HEK293 (cell line): ENCODE results near the gene CHST8.

Experiments used
- CTCF ChIA-PET: fragments of 350-600 bp; formaldehyde crosslinking; extraction: SDS; loops from one replicate; lab custom pipeline; 2021; ENCODE audit warnings: antibody characterized with exemption; lab: Yijun Ruan, JAX
- POLR2A ChIA-PET: fragments of 300-600 bp; formaldehyde crosslinking; extraction: SDS; loops from one replicate; lab custom pipeline; 2020; ENCODE audit warnings: antibody characterized with exemption, inconsistent platforms; lab: Yijun Ruan, JAX
- H3K27ac ChIP-seq: fragments of 200-500 bp; sonication (Bioruptor generic); 2 replicates; pipeline ENCODE4 v1.5.1; 2014; ENCODE audit warnings: low read depth, low read length, control low read depth, inconsistent platforms; ENCODE audit errors: extremely low read depth
- H3K36me3 ChIP-seq, 2 experiments: fragments of 200-500 bp in 1 of 2; sonication (Bioruptor generic) in 1 of 2; 1 replicate in 1 of 2; 2 replicates in 1 of 2; pipeline ENCODE4 v1.5.1; 2014 to 2017; ENCODE audit warnings: inconsistent platforms in 2 of 2, low read length in 2 of 2; ENCODE audit not compliant: control insufficient read depth in 2 of 2, insufficient read depth in 1 of 2
- H3K4me1 ChIP-seq: fragments of 200-500 bp; sonication (Bioruptor generic); 2 replicates; pipeline ENCODE4 v1.5.1; 2014; ENCODE audit warnings: mild to moderate bottlenecking, low read length, inconsistent platforms; ENCODE audit not compliant: control insufficient read depth, insufficient read depth
- H3K4me3 ChIP-seq: 2 replicates; pipeline ENCODE4 v1.5.1; 2011; ENCODE audit warnings: low read depth, mild to moderate bottlenecking, control low read depth, low read length, moderate library complexity
- H3K9me3 ChIP-seq: fragments of 200-500 bp; sonication (Bioruptor generic); 2 replicates; pipeline ENCODE4 v1.5.1; 2014; ENCODE audit warnings: low read depth, low read length, inconsistent platforms; ENCODE audit not compliant: control insufficient read depth, insufficient read depth
- KLF9 ChIP-seq: fragments of 450-650 bp; formaldehyde crosslinking; IDR thresholded peaks from 2 replicates; pipeline ENCODE4 v1.5.1; 2016; ENCODE audit warnings: missing biosample characterization, missing genetic modification characterization, low read depth
- MEIS1 ChIP-seq: sonication (generic); formaldehyde crosslinking; IDR thresholded peaks from 2 replicates; pipeline ENCODE4 v1.8.1; 2022; ENCODE audit warnings: missing genetic modification reagents, mild to moderate bottlenecking, borderline replicate concordance
- REPIN1 ChIP-seq: fragments of 450-650 bp; formaldehyde crosslinking; IDR thresholded peaks from 2 replicates; pipeline ENCODE4 v1.5.1; 2017; ENCODE audit warnings: missing biosample characterization, missing genetic modification characterization, low read depth
- SP7 ChIP-seq: fragments of 450-650 bp; formaldehyde crosslinking; IDR thresholded peaks from 2 replicates; pipeline ENCODE4 v1.5.1; 2016; ENCODE audit warnings: missing biosample characterization, missing genetic modification characterization
- WT1 ChIP-seq: fragments of 450-650 bp; formaldehyde crosslinking; IDR thresholded peaks from 2 replicates; pipeline ENCODE4 v1.5.1; 2016; ENCODE audit warnings: missing biosample characterization, missing genetic modification characterization
- ZBTB21 ChIP-seq: fragments of 450-650 bp; formaldehyde crosslinking; IDR thresholded peaks from 2 replicates; pipeline ENCODE4 v1.5.1; 2017; ENCODE audit warnings: missing biosample characterization, missing genetic modification characterization
- ZFHX2 ChIP-seq: fragments of 450-650 bp; formaldehyde crosslinking; conservative IDR thresholded peaks from 2 replicates; pipeline ENCODE4 v1.5.1; 2016; ENCODE audit warnings: missing biosample characterization, missing genetic modification characterization
- ZFP3 ChIP-seq: fragments of 450-650 bp; formaldehyde crosslinking; IDR thresholded peaks from 2 replicates; pipeline ENCODE4 v1.5.1; 2016; ENCODE audit warnings: low read depth, missing biosample characterization, missing genetic modification characterization
- ZNF174 ChIP-seq: fragments of 450-650 bp; formaldehyde crosslinking; IDR thresholded peaks from 2 replicates; pipeline ENCODE4 v1.5.0; 2017; ENCODE audit warnings: missing biosample characterization, mild to moderate bottlenecking, missing genetic modification characterization
- ZNF292 ChIP-seq: fragments of 450-650 bp; formaldehyde crosslinking; IDR thresholded peaks from 2 replicates; pipeline ENCODE4 v1.5.1; 2016; ENCODE audit warnings: low read depth, missing biosample characterization, missing genetic modification characterization, borderline replicate concordance
- ZNF48 ChIP-seq: fragments of 450-650 bp; formaldehyde crosslinking; IDR thresholded peaks from 2 replicates; pipeline ENCODE4 v1.5.1; 2016; ENCODE audit warnings: missing biosample characterization, missing genetic modification characterization
- ZNF530 ChIP-seq: fragments of 450-650 bp; formaldehyde crosslinking; IDR thresholded peaks from 2 replicates; pipeline ENCODE4 v1.5.1; 2016; ENCODE audit warnings: low read depth, missing biosample characterization, missing genetic modification characterization
- ZNF624 ChIP-seq: fragments of 450-650 bp; formaldehyde crosslinking; IDR thresholded peaks from 2 replicates; pipeline ENCODE4 v1.5.1; 2017; ENCODE audit warnings: missing biosample characterization, missing genetic modification characterization
- ZNF629 ChIP-seq: fragments of 450-650 bp; formaldehyde crosslinking; IDR thresholded peaks from 2 replicates; pipeline ENCODE4 v1.5.1; 2017; ENCODE audit warnings: missing biosample characterization, missing genetic modification characterization
- ZNF658 ChIP-seq: fragments of 450-650 bp; formaldehyde crosslinking; IDR thresholded peaks from 2 replicates; pipeline ENCODE4; 2016; ENCODE audit warnings: missing biosample characterization, missing genetic modification characterization
- ZNF777 ChIP-seq: fragments of 450-650 bp; formaldehyde crosslinking; IDR thresholded peaks from 2 replicates; pipeline ENCODE4 v1.5.1; 2017; ENCODE audit warnings: missing biosample characterization, missing genetic modification characterization, borderline replicate concordance
- ZSCAN30 ChIP-seq: fragments of 450-650 bp; IDR thresholded peaks from 2 replicates; pipeline ENCODE4 v1.5.1; 2018; ENCODE audit warnings: missing biosample characterization, mild to moderate bottlenecking, missing genetic modification characterization, moderate library complexity
- TF ChIP-seq, protein P1 (sequence below): fragments of 450-650 bp; formaldehyde crosslinking; IDR thresholded peaks from 2 replicates; pipeline ENCODE4 v1.5.1; 2016; ENCODE audit warnings: missing biosample characterization, missing genetic modification characterization
- TF ChIP-seq, protein P2 (sequence below): fragments of 450-650 bp; formaldehyde crosslinking; IDR thresholded peaks from 2 replicates; pipeline ENCODE4 v1.5.1; 2017; ENCODE audit warnings: missing biosample characterization, missing genetic modification characterization
- TF ChIP-seq, protein P3 (sequence below): fragments of 450-650 bp; formaldehyde crosslinking; conservative IDR thresholded peaks from 2 replicates; pipeline ENCODE4 v1.5.1; 2016; ENCODE audit warnings: low read depth, missing biosample characterization, missing genetic modification characterization
- TF ChIP-seq, protein P4 (sequence below): fragments of 450-650 bp; formaldehyde crosslinking; IDR thresholded peaks from 2 replicates; pipeline ENCODE4 v1.5.1; 2016; ENCODE audit warnings: missing biosample characterization, missing genetic modification characterization, low read depth

The CHST8 gene

DNA sequence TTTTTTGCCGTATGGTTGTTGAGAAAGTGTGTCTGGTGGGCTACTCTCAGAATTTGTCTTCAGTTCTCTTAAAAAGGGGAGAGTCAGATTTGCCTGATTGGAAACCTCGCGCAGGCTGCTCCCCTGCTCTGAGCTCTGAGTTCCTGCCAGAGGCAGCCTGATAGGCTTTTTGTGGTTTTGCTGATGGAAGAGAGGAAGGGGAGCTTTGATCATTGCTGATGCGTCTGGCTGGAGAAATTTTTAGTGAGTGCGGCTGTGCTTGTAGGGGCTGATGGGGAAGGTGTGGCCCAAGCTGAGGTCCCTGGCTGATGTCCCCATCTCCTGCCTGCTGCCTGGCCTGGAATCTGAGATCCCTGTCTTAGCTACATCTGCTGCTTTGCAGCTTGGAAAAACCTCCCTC, 2.8 kb downstream of the CHST8 start (continued):
- TF ChIP-seq, protein P1, sequence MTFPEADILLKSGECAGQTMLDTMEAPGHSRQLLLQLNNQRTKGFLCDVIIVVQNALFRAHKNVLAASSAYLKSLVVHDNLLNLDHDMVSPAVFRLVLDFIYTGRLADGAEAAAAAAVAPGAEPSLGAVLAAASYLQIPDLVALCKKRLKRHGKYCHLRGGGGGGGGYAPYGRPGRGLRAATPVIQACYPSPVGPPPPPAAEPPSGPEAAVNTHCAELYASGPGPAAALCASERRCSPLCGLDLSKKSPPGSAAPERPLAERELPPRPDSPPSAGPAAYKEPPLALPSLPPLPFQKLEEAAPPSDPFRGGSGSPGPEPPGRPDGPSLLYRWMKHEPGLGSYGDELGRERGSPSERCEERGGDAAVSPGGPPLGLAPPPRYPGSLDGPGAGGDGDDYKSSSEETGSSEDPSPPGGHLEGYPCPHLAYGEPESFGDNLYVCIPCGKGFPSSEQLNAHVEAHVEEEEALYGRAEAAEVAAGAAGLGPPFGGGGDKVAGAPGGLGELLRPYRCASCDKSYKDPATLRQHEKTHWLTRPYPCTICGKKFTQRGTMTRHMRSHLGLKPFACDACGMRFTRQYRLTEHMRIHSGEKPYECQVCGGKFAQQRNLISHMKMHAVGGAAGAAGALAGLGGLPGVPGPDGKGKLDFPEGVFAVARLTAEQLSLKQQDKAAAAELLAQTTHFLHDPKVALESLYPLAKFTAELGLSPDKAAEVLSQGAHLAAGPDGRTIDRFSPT (tag by site-specific recombination) = no peak
- no peak for TF ChIP-seq ZNF629 (tag by site-specific recombination)
- TF ChIP-seq, protein P2, sequence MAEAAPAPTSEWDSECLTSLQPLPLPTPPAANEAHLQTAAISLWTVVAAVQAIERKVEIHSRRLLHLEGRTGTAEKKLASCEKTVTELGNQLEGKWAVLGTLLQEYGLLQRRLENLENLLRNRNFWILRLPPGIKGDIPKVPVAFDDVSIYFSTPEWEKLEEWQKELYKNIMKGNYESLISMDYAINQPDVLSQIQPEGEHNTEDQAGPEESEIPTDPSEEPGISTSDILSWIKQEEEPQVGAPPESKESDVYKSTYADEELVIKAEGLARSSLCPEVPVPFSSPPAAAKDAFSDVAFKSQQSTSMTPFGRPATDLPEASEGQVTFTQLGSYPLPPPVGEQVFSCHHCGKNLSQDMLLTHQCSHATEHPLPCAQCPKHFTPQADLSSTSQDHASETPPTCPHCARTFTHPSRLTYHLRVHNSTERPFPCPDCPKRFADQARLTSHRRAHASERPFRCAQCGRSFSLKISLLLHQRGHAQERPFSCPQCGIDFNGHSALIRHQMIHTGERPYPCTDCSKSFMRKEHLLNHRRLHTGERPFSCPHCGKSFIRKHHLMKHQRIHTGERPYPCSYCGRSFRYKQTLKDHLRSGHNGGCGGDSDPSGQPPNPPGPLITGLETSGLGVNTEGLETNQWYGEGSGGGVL (tag by site-specific recombination) = no peak

DNA sequence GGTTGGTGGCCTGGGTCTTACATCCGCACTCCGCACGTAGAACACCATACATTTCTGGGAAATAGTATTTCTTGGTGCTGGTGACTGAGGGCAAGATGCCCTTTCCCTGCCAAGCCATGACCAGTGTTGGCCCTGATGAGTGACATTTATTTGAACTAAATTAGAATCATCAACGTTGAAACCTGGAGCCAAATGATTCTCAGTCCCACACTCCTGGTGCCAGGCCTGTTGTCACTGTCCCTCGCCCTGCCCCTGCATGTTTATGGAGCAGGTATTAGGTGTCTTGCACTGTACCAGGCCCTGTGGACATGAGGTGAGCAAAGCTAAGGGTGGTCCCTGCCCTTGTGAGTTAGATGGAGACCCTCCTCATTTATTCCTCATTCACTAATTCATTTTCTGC, 5.8 kb downstream of the CHST8 start:
- Histone ChIP-seq H3K27ac (no peak overlapping the region), H3K9me3 (no peaks in the 10 kb centered on the region), H3K4me1 (peaks cover 7% of the 10 kb centered on the region), H3K4me3 (no peak overlapping the region), H3K36me3 (no peaks in the 10 kb centered on the region; a peak in 1 of 3 replicates)
- POLR2A ChIA-PET = no interaction called here
- TF ChIP-seq ZFHX2 (tag by site-specific recombination) = no peak
- no peak for TF ChIP-seq ZNF658 (tag by site-specific recombination)
- no peak for TF ChIP-seq WT1
- TF ChIP-seq ZSCAN30 (tag by site-specific recombination) = no peak
- TF ChIP-seq MEIS1 (CRISPR knock-in tag) = no peak
- TF ChIP-seq REPIN1 (tag by site-specific recombination) = no peak
- TF ChIP-seq ZNF777 (tag by site-specific recombination) = no peak
- no peak for TF ChIP-seq KLF9 (tag by site-specific recombination)
- TF ChIP-seq ZFP3 = no peak
- no peak for TF ChIP-seq ZNF292 (tag by site-specific recombination)
- no peak for TF ChIP-seq ZNF174 (tag by site-specific recombination)
- no peak for TF ChIP-seq ZBTB21 (tag by site-specific recombination)
- TF ChIP-seq ZNF624 (tag by site-specific recombination) = no peak
- no peak for TF ChIP-seq SP7
- TF ChIP-seq ZNF530 (tag by site-specific recombination) = no peak
- TF ChIP-seq, protein P3, sequence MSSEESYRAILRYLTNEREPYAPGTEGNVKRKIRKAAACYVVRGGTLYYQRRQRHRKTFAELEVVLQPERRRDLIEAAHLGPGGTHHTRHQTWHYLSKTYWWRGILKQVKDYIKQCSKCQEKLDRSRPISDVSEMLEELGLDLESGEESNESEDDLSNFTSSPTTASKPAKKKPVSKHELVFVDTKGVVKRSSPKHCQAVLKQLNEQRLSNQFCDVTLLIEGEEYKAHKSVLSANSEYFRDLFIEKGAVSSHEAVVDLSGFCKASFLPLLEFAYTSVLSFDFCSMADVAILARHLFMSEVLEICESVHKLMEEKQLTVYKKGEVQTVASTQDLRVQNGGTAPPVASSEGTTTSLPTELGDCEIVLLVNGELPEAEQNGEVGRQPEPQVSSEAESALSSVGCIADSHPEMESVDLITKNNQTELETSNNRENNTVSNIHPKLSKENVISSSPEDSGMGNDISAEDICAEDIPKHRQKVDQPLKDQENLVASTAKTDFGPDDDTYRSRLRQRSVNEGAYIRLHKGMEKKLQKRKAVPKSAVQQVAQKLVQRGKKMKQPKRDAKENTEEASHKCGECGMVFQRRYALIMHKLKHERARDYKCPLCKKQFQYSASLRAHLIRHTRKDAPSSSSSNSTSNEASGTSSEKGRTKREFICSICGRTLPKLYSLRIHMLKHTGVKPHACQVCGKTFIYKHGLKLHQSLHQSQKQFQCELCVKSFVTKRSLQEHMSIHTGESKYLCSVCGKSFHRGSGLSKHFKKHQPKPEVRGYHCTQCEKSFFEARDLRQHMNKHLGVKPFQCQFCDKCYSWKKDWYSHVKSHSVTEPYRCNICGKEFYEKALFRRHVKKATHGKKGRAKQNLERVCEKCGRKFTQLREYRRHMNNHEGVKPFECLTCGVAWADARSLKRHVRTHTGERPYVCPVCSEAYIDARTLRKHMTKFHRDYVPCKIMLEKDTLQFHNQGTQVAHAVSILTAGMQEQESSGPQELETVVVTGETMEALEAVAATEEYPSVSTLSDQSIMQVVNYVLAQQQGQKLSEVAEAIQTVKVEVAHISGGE = no peak
- TF ChIP-seq, protein P4, sequence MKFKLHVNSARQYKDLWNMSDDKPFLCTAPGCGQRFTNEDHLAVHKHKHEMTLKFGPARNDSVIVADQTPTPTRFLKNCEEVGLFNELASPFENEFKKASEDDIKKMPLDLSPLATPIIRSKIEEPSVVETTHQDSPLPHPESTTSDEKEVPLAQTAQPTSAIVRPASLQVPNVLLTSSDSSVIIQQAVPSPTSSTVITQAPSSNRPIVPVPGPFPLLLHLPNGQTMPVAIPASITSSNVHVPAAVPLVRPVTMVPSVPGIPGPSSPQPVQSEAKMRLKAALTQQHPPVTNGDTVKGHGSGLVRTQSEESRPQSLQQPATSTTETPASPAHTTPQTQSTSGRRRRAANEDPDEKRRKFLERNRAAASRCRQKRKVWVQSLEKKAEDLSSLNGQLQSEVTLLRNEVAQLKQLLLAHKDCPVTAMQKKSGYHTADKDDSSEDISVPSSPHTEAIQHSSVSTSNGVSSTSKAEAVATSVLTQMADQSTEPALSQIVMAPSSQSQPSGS (tag by site-specific recombination) = no peak
- TF ChIP-seq ZNF48 (tag by site-specific recombination) = no peak
- CTCF ChIA-PET = interaction anchor here (0.9 kb wide), 1 partner anchor 168 kb away, joined by 3 read pairs; no protein-coding TSS in a partner anchor
